LNCaP clone FGC (cell line): ENCODE results near the gene ATP11A.
"Not testable (repeated sequence)": the region's sequence is repeated elsewhere in the genome, so short reads cannot be mapped to it uniquely, and the experiment has no call there.

Experiments used
- DNase-seq: peaks from one replicate; pipeline ENCODE4 v3.0.0-alpha.2; 2011; ENCODE audit warnings: low read depth
- H3K4me3 ChIP-seq: 2 replicates; pipeline ENCODE4 v1.5.1; 2011; ENCODE audit warnings: mild to moderate bottlenecking, low read depth, low read length, control low read depth
- CTCF ChIP-seq: IDR thresholded peaks from 2 replicates; pipeline ENCODE4 v1.5.1; 2012; ENCODE audit warnings: mild to moderate bottlenecking; ENCODE audit not compliant: control insufficient read depth, insufficient read depth; ENCODE audit errors: extremely low read depth

ATP11A gene

GRCh38 chr13:112669881-112670499 is 19.8 kb upstream of the ATP11A start:
- TF ChIP-seq CTCF, result no peak
- no peak for DNase-seq
- no peak overlapping the region for H3K4me3 ChIP-seq

- no peak for DNase-seq
- no peak for TF ChIP-seq CTCF
- no peak overlapping the region for H3K4me3 ChIP-seq
Measured at GRCh38 chr13:112670864-112671263, 19.0 kb upstream of the ATP11A start.

GRCh38 chr13:112671359-112671758 is 18.5 kb upstream of the ATP11A start:
- no peak for TF ChIP-seq CTCF

GRCh38 chr13:112672651-112673284 is 17.1 kb upstream of the ATP11A start:
- no peak for TF ChIP-seq CTCF

More at GRCh38 chr13:112671359-112671758, 18.5 kb upstream of the ATP11A start:
- H3K4me3 ChIP-seq, result no peak overlapping the region
- DNase-seq, result no peak

GRCh38 chr13:112674412-112675365 is 15.1 kb upstream of the ATP11A start:
- no peak for DNase-seq
- H3K4me3 ChIP-seq, result no peak overlapping the region
- no peak for TF ChIP-seq CTCF

More at GRCh38 chr13:112672651-112673284, 17.1 kb upstream of the ATP11A start:
- no peak overlapping the region for H3K4me3 ChIP-seq
- no peak for DNase-seq

GRCh38 chr13:112675366-112675756 is 14.5 kb upstream of the ATP11A start:
- no peak for TF ChIP-seq CTCF
- no peak for DNase-seq
- H3K4me3 ChIP-seq, result no peak overlapping the region

GRCh38 chr13:112677421-112677962 is 12.3 kb upstream of the ATP11A start:
- DNase-seq, H3K4me3 ChIP-seq: not testable (repeated sequence)
